HG03025 (cell line): Measurements from ENCODE around the gene PRKCA.

Experiments used
- ATAC-seq: cut with Tn5 transposase; IDR thresholded peaks from one replicate; pipeline ENCODE4 v1.9.1; 2021; ENCODE audit warnings: mild to moderate bottlenecking, moderate library complexity; ENCODE audit not compliant: unreplicated experiment, low FRiP score

PRKCA gene

GRCh38 chr17:66498580-66498979, 196.2 kb downstream of the PRKCA start:
- ATAC-seq: no peak

- ATAC-seq: no peak
Measured at GRCh38 chr17:66506641-66507040, 204.2 kb downstream of the PRKCA start.

GRCh38 chr17:66507103-66507923, 204.9 kb downstream of the PRKCA start:
- ATAC-seq: no peak

GRCh38 chr17:66507982-66508760, 205.8 kb downstream of the PRKCA start:
- ATAC-seq: no peak

DNA sequence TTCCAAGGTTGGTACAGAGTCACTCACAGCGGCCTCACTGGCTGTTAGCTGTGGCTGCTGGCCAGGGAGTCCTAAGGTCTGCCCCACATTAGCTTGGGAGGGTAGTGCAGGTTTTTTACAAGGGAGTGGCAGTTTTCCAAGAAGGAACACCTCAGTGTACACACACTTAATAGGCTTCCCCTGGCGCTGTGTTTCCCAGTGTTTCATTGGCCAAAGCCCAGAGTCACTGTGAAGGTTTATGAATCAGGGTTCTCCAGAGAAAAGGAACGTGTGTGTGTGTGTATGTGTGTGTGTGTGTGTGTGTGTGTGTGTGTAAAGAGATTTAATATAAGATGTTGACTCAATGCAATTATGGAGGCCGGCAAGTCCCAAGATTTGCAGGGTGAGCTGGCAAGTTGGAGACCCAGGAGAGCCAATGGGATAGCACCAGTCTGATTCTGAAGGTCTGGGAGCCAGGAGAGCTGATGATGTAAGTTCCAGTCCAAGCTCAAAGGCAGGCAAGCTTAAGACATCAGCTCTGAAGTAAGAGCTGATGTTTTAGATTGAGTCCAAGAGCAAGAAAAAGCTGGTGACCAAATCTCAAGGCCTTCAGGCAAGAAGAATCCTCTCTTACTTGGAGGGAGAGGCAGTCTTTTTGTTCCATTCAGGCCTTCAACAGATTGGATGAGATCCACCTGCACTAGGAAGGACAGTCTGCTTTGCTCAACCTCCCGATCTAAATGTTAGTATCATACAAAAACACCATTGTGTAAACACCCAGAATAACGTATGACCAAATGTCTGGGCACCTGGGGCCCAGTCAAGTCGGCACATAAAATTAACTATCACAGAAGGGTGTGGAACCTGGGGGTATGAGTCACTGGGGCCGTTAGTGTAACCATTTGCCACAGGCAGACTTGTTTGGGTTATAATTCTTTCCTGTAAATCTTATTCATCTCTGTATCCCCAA, 206.8 kb downstream of the PRKCA start:
- no peak for ATAC-seq

GRCh38 chr17:66509926-66510325, 207.5 kb downstream of the PRKCA start:
- no peak for ATAC-seq

DNA sequence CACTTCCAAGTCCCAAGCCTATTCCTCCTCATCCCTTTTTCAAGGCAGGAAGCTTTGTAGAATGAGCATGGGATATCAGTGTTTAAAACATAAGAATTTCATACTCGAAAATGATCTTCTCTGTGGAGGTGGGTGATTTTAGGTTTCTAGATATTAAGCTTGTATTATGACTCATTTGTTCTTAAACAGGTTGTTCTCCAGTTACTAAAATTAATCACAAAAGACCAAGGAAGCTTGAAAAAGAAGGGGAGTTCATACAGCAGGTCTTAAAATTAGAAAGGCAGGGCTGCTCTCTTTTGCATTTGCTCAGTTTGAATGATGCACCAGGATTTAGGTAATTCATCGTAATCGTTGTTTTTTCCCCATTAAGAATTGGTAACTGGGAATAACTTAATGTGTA, 208.7 kb downstream of the PRKCA start:
- ATAC-seq: no peak

DNA sequence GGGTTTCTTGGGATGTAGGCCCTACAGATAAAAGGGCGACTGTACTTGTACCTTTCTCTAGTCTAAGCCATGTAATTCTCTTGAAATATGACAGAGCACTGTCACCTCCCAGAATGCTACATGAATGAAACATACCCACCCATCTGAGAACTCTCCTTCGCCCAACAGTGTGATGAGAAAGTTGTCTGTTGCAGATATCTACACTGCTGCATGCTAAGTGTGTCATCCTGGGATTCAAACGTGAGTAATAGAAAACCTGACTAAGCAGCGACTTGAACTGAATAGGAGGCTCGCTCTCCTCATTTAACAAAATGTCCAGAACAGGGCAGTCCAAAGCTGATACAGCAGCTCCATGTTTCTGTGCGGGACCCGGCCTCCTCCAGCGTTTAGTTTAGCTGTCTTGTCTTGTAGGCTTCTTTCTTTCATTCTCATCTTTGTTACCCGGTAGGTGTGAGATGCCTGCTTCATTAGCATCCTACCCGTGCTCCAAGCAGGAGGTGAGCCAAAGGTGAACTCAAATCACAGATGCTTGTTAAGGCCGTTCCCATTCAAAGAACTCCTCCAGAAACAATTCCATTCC, 211.9 kb downstream of the PRKCA start:
- no peak for ATAC-seq

GRCh38 chr17:66515974-66516373, 213.6 kb downstream of the PRKCA start:
- no peak for ATAC-seq

DNA sequence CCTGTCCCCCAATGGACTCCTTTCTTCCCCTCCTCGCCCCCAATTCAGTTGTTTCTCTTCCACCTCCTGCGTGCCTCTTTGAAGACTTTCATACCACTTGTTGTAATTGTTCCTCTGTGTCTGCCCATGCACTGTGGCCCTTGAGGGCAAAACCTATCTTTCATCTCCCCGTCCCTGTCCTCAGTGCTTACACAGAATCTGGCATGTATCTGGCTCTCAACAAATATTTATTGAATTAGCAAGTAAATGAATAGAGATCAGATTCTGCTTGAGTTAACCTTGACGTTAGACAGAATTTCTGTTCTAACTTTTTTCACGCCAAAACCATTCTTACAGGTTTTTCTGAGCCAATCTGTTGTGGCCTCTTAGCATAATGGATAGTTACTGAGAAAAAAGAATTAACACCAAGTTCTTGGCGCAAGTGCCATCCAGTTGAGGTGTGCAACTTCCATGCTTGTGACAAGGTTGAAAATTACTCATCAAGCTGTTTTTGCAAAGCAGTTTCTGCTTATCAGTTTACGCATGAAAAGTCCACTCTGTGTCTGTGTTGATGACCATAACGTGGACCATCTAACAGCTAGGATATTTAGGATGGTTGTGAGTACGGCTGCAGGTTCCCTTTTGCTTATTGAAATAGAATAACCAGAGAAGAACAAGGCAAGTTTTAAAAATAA, 215.1 kb downstream of the PRKCA start:
- ATAC-seq: no peak

- ATAC-seq: no peak
Measured at GRCh38 chr17:66518108-66518507, 215.7 kb downstream of the PRKCA start.

GRCh38 chr17:66518677-66519076, 216.3 kb downstream of the PRKCA start:
- no peak for ATAC-seq

- no peak for ATAC-seq
Measured at GRCh38 chr17:66519154-66519553, 216.7 kb downstream of the PRKCA start.

DNA sequence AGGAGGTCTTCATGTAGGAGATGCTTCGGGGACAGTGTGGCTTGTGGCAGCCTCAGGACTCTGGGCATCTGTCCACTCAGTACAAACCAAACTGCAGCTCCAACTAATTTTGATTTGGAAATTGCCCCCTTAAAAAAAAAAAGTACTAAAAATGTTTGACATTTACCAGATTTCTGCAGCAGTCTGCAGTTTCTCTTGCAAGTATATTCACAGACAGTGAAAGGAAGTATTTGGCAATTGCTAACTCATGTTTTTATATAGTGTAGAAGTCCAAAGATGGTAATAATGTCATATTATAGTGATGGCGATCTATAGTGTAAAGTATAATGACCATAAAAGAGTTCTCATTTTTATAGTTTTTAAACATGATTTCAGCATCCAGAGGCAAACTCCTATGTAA, 218.6 kb downstream of the PRKCA start:
- ATAC-seq: no peak

- ATAC-seq: no peak
Measured at GRCh38 chr17:66522591-66523272, 220.3 kb downstream of the PRKCA start.

- ATAC-seq: no peak
Measured at GRCh38 chr17:66523378-66524200, 221.2 kb downstream of the PRKCA start.

- no peak for ATAC-seq
Measured at GRCh38 chr17:66524877-66525276, 222.5 kb downstream of the PRKCA start.

GRCh38 chr17:66525338-66525737, 222.9 kb downstream of the PRKCA start:
- ATAC-seq: no peak
